Measurements from ENCODE around the gene TEC. TPM values are rescaled to one million over a fixed set of nuclear protein-coding genes. Genes with fewer than 3 reads are reported as not detected.

The TEC gene
- total RNA-seq, 1 donor from 2014 or later, result 1.8 TPM

DNA sequence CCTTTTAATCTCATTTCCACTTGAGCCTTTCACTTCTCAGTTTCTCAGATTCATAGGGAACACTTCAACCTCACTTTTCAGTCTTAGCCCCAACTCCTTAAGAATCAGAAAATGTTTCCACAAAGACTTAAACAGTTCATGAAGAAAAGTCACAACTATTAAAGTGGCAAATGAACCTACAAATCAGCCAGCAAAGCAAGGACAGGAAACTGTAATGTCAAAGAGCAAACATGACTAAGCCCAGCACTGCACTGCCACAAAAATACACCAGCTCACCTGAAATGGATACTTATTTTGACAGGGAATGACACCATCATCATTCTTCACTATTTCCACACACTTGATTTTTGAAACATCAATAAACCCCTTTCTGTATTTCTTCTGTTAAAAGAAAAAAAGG lies 93.8 kb downstream of the TEC start:
- Mint-ChIP-seq H3K4me3 (no peak overlapping the region), H3K27me3 (no peaks in the 10 kb centered on the region), H3K27ac (no peak overlapping the region), H3K4me1 (ENCODE audit: unreplicated experiment) (peaks cover 5% of the 10 kb centered on the region), H3K36me3 (no peaks in the 10 kb centered on the region), H3K9me3 (no peaks in the 10 kb centered on the region)
- TF ChIP-seq, protein P1, sequence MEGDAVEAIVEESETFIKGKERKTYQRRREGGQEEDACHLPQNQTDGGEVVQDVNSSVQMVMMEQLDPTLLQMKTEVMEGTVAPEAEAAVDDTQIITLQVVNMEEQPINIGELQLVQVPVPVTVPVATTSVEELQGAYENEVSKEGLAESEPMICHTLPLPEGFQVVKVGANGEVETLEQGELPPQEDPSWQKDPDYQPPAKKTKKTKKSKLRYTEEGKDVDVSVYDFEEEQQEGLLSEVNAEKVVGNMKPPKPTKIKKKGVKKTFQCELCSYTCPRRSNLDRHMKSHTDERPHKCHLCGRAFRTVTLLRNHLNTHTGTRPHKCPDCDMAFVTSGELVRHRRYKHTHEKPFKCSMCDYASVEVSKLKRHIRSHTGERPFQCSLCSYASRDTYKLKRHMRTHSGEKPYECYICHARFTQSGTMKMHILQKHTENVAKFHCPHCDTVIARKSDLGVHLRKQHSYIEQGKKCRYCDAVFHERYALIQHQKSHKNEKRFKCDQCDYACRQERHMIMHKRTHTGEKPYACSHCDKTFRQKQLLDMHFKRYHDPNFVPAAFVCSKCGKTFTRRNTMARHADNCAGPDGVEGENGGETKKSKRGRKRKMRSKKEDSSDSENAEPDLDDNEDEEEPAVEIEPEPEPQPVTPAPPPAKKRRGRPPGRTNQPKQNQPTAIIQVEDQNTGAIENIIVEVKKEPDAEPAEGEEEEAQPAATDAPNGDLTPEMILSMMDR (conservative IDR thresholded peaks at IDR 0.05), result no peak
- no peak for DNase-seq (ENCODE audit: extremely low spot score, unreplicated experiment)

DNA sequence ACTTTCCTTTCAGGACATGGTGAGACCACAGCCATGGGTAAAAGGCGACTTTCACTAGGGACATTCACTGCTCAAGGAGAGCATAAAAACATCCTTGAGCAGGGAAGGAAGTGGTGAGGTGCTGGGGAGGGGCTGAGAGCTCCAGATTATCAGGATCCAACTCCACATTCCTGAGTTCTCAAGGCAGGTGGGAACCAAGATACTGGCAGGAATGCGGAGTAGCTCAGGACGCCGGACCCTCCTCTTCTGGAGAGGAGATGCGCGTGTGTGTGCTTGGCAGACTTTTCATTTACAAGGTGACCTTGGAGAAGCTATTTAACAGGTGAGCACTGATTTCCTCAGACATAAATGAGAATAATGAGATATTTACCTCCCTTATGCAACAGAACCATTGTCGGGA lies 94.3 kb downstream of the TEC start:
- H3K36me3 Mint-ChIP-seq, result no peaks in the 10 kb centered on the region
- no peak for DNase-seq (ENCODE audit: extremely low spot score, unreplicated experiment)
- H3K4me1 Mint-ChIP-seq (ENCODE audit: unreplicated experiment), result peaks cover 5% of the 10 kb centered on the region
- no peak overlapping the region for H3K27ac Mint-ChIP-seq
- no peak overlapping the region for H3K4me3 Mint-ChIP-seq
- no peaks in the 10 kb centered on the region for H3K27me3 Mint-ChIP-seq
- H3K9me3 Mint-ChIP-seq, result no peaks in the 10 kb centered on the region
- TF ChIP-seq, protein P1 (conservative IDR thresholded peaks at IDR 0.05), result no peak

DNA sequence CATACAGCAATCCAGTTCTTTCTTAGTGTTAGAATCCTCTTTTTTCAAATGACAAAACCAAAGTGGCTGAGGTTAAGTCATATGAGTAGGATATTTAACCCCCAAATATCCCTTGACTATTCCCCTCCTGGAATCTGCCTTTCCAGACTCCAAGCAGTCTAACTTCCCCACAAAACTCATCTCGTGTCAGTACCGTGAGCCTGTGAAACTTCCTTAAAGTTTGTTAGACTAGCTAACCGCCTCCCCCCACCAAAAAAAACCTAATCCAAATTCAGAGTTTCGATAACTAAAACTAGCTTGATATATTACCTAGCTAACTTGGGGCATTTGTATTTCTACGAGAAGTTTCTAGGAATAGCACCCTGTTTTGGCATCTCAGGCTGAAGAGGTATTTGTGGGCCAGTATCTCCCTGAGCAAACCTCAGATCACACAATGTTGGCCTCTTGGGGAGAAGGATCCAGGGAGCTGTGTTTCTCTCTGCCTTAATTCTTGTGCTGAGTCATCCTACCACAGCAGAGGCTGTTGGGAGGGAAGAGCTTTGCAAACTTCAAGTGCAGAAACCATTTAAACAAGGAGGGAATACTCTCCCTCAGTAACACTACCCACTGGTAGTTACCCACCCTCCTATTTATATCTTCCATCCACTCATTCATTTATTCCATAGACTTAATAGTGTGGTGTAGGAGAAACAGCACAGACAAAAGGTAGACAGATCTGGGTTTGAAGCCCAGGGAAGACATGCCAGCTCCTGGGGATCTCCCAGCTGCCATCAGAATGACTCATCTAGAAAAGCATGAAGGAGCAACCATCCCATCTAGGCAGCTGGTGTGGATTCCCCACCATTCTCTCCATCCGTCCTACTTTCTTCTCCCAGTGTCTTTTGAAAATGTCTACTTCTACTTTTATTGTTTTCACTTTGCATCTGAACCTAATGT lies 96.3 kb downstream of the TEC start:
- no peaks in the 10 kb centered on the region for H3K36me3 Mint-ChIP-seq
- H3K27me3 Mint-ChIP-seq, result no peaks in the 10 kb centered on the region
- H3K27ac Mint-ChIP-seq, result peak overlapping the region; percentile 77
- no peak for DNase-seq (ENCODE audit: extremely low spot score, unreplicated experiment)
- H3K4me1 Mint-ChIP-seq (ENCODE audit: unreplicated experiment), result peaks cover 5% of the 10 kb centered on the region
- TF ChIP-seq, protein P1 (conservative IDR thresholded peaks at IDR 0.05), result no peak
- H3K9me3 Mint-ChIP-seq, result no peaks in the 10 kb centered on the region
- no peak overlapping the region for H3K4me3 Mint-ChIP-seq

DNA sequence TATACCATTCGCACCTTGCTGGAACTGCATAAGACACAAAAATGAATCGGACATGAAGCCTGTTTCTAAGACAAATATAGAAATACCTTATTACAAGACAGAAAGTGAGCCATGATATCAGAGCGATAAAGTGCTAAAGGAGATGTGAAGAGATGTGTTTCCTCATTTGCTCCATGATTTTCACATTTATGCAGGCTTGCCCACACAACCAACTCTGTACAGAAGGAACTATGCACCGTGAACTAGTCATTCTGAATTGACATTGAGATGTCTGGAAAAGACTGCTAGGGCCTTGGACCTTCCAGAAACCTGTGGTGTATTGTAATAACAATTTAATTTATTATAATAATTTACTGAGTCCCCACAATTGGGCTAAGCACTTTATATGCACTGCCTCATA lies 97.0 kb downstream of the TEC start:
- Mint-ChIP-seq H3K4me3 (no peak overlapping the region), H3K4me1 (ENCODE audit: unreplicated experiment) (peaks cover 5% of the 10 kb centered on the region), H3K9me3 (no peaks in the 10 kb centered on the region), H3K27me3 (no peaks in the 10 kb centered on the region), H3K27ac (no peak overlapping the region), H3K36me3 (peaks cover 2% of the 10 kb centered on the region)
- no peak for DNase-seq (ENCODE audit: extremely low spot score, unreplicated experiment)
- TF ChIP-seq, protein P1 (conservative IDR thresholded peaks at IDR 0.05), result no peak

DNA sequence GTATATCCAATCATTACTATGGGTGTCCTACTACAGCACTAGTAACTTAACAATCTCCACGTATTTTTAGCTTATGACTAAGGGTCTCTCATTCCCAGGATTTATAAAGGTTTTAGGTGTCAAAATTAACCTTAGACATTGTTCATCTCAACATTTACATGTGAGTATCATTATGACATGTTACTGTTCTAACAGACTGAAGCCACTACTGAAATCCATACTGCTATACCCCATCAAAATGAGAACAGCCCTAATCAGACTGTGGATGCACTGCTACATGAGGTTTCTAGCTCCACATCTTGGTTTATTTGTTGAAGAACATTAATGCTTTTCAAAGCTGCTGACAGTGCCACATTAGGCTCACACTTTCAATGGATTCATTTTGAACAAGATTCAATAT lies 100.0 kb downstream of the TEC start:
- TF ChIP-seq, protein P1 (conservative IDR thresholded peaks at IDR 0.05), result no peak
- Mint-ChIP-seq H3K36me3 (peaks cover 4% of the 10 kb centered on the region), H3K4me1 (ENCODE audit: unreplicated experiment) (peaks cover 5% of the 10 kb centered on the region), H3K4me3 (no peak overlapping the region), H3K27me3 (no peaks in the 10 kb centered on the region), H3K27ac (no peak overlapping the region), H3K9me3 (no peaks in the 10 kb centered on the region)
- DNase-seq (ENCODE audit: extremely low spot score, unreplicated experiment), result no peak

Data from type B pancreatic cell (in vitro differentiated cells).